ENCODE measurements around the gene GP1BB. TPM values are rescaled to one million over a fixed set of nuclear protein-coding genes. Genes with fewer than 3 reads are reported as not detected.
"Not testable (repeated sequence)": the region's sequence is repeated elsewhere in the genome, so short reads cannot be mapped to it uniquely, and the experiment has no call there.

Gene GP1BB
- total RNA-seq, 1 donor from 2014 or later: 2.0 TPM

DNA sequence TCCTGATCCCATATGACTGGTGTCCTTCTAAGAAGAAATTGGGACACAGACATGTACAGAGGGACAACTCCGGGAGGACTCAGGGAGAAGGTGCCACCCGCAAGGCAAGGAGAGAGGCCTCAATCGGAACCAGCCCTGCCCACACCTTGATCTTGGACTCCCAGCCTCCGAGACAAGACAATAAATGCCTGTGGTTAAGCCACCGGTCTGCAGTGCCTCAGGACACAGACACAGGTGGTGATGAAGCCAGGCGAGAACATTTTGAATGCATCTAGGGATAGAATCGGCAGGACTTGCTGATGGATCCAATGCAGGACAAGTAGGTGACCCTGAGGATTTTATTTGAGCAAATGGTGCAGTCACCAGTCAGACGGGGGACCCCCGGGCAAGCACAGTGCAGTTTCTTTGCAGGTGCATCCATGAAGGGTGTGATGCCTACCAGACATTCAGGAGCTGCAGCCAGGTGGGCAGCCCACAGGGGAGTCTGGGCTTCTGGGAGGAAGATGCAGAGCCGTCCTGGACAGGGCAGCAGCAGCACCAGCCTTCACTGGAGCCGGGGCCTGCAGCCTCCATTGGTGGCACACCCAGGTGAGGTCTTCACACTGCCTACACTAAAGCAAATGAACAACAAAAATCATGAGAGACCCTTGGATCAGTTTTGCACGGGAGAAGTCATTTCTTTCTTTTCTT lies 29.2 kb upstream of the GP1BB start:
- no peak for ATAC-seq

DNA sequence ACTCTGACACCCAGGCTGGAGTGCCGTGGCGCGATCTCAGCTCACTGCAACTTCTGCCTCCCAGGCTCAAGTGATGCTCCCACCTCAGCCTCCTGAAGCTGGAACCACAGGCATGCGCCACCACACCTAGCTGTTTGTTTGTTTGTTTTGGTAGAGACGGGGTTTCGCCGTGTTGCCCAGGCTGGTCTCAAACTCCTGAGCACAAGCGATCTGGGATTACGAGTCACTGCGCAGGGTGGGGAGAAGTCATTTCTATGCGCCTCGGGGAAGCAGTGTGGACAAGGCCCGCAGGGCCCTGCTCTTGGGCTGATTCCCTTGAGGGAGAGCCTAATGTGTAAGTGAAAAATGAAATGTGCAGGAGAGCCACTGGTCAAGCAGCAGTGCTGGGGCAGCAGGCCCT lies 28.6 kb upstream of the GP1BB start:
- ATAC-seq: no peak

DNA sequence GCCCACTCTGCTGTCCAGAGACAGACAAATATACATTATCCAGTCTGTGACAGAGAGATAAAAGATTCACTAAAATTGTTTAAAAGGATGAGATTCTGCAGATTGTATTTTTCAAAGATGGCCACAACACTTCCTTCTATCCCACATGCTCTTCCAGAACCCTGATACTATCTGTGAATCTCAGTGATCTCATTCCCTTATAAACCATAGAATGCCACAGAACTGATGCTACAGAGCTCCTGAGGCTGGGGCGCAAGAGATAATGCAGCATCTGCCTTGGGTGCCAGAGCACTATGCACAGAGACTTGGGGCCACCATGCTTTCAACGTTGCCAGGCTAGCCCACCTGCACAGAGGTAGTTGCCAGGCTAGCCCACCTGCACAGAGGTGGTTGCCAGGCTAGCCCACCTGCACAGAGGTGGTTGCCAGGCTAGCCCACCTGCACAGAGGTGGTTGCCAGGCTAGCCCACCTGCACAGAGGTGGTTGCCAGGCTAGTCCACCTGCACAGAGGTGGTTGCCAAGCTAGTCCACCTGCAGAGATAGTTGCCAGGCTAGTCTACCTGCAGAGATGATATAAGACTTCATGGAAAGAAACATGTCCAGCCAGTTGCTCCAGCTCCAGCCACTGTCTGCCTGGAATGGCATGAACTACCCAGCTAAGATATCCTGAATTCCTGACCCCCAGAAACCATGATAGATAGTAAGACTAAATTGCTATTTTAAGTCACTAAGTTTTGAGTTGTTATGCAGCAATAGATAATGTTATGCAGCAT lies 26.6 kb upstream of the GP1BB start:
- no peak for ATAC-seq

DNA sequence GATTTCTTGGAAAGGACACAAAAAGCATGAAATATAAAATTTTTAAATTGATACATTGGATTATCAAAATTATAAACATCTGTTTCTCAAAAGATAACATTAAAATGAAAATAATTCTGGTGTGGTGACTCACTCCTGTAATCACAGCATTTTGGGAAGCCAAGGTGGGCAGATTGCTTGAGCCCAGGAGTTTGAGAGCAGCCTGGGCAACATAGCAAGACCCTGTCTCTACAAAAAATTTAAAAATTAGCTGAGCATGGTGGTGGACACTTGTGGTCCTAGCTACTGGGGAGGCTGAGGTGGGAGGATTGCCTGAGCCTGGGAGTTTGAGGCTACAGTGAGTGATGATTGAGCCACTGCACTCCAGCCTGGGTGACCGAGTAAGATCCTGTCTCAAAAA lies 25.5 kb upstream of the GP1BB start:
- not testable (repeated sequence) for ATAC-seq

DNA sequence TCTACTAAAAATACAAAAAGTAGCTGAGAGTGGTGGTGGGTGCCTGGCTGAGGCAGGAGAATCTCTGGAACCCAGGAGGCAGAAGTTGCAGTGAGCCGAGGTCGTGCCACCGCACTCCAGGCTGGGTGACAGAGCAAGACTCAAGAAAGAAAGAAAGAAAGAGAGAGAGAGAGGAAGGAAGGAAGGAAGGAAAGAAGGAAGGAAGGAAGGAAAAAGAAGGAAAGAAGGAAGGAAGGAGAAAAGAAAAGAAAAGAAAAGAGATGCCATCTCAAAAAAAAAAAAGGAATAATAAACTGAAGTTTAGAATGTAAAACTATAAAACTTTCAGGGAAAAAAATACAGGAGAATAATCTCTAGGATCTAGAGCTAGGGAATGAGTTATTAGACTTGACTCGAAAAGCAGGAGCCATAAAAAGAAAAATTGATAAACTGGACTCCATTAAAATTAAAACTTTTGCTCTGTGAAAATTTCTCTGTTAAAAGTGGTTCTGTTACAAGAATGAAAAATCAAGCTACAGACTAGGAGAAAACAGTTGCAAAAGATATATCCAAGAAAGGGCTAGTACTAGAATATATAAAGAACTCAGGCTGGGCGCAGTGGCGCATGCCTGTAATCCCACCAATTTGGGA lies 22.4 kb upstream of the GP1BB start:
- ATAC-seq: no peak

DNA sequence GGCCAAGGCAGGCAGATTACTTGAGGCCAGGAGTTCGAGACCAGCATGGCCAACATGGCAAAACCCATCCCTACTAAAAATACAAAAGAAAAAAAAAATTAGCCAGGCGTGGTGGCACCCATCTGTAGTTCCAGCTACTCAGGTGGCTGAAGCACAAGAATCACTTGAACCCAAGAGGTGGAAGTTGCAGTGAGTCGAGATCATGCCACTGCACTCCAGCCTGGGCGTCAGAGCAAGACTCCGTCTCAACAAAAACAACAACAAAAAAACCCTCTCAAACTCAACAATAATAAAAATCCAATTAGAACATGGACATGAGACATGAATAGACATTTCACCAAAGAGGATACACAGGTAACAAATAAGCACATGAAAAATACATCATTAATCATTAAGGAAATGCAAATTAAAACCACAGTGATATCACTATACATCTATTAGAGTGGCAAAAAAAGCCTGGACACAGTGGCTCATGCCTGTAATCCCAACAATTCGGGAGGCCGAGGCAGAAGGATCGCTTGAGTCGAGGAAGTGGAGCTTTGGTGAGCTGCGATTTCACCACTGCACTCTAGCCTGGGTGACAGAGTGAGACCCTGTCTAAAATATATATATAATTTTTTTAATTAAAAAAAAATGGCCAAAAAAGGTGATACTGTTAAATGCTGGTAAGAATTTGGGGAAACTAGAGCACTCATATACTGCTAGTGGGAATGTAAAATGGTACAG lies 21.8 kb upstream of the GP1BB start:
- no peak for ATAC-seq

DNA sequence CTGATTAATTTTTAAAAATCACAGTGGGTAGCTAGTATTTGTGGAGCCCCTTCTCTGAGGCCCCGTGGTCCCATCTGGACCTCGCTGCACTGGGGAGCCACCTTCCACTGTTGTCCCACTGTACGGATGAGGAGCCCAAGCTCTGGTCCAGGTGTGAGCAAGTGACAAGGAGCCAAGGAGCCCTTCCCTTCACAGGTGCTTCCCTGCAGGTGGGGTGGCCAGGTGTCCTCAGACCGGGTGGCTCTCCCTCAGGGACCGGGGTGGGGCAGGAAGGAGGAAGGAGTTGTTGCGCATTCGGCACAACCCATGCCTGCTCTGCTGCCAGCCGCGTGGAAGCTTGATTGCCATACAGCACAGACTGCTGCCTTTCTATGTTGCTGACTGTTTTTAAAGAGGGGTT lies 19.5 kb upstream of the GP1BB start:
- peak; percentile 38 for ATAC-seq

DNA sequence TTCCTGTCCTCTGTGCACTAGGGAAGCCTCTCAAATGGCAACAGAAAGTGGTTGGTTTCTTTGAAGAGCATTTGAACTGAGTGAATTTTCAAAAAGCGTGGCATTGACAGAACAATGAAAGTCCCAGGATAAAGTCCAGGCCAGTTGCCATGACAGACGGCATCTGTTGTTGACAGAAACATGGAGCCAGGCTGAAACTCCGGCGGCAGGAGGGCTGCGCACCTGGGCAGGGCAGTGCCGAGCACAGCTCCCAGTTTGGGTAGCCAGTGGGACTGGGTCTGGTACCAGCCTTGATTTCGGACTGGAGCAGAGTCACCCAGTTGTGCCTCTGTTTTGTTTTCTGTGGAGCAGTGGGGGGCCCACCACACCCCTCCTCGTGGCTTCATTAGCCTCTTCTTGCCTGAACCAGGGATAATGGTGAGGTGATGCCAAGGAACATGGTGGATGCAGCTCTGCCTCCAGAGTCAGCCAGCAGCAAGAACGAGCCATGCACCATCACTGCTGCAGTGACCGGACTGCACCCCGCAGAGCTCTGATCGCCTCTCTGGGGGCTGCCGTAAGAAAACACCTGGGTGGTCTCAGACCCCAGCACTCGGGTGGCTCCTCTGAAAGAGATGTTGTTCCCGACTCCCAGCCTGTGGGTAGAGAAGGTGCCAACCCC lies 18.9 kb upstream of the GP1BB start:
- ATAC-seq: no peak

DNA sequence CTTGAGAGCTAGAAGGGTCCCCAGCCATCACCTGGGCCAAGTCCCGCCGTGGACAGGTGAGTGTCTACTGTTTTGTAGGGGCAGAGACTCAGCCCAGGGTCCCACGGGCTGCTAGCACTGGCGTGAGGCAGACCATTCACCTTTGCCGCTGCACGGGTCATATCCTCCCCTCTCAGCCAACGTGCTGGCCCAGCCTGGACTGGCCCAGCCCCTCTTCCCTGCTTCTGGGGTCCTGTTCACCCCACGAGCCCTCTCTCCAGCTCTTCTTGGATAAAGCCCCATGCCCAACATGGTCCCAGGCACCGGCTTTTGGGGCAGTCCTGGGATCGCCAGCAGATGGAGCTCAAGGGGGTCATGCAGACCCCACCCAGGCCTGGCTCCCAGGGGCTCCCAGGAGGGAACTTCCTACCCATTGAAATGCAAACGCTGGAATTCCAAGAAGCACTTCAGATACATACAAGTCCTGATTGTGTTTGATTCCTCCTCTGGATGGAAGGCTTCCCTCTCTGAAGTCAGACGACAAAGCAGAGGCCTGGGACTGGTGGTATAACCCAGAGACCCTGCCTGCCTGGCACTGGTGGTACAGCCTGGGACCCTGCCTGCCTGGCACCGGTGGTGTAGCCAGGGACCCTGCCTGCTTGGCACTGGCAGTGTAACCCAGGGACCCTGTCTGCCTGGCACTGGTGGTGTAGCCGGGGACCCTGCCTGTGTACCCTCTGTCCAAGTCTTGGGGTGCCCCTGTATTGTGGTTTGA lies 18.0 kb upstream of the GP1BB start:
- ATAC-seq: no peak

DNA sequence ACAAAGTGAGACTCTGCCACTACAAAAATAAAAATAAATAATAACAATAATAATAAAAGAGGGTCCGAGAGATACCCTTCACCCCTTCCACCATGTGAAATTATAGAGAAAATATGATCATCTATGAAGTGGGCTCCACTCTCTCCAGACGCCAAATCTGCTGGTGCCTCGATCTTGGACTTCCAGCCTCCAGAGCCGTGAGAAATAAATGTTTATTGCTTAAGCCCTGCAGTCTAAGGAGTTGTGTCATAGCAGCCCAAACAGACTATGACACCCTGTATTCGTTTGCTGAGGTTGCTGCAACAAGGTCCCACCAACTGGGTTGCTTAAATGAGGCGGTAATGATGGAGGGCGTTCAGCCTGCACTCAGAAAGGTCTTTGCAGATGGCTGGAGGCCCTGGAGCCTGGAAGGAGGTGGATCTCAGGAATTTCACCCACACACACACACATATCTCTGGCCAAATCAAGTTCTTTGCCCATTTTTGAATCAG lies 16.6 kb upstream of the GP1BB start:
- ATAC-seq: no peak

DNA sequence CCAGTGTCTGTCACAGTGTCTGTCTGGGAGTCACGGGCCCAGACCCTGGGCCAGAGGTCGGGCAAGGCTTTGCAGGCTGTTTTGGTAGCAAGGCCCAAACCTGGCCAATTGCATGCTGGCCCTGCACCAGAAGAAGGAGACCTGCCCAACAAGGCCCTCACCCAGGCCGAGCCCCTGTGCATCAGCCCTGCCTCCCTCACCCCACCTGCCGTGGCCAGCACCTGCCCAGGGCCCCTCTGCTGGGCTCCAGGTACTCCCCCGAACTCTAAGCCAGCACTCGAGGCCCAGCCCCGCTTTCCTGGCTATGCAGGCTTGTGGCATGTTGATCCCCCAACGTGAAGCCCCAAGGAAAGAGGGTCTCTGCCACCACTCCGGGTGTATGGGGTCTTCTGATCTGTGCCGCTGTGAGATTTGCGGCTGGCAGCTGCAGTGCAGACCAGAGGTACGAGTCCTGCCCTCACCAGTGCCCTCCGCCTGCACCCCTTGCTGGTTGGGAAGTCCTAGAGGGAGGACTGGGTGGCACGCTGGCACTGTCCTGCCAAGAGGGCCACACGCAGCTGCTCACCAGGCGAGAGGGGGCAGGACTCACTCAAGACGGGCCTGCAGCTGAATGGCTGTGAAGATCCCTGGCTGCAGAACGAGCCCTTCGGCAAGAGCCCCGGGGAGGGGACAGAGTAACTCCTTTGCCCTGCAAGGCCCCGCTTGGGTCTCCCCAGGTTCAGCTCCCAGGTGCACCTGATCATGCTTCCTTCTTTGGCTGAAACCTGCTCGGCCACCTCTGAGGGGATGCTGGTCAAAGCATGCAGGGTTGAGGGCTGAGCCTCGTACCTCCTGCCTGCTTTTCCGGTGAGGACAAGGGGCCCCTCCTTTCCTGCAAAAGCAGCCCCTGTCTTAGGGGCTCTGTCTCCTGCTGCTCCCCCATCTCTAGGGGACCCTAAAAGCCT lies 15.7 kb upstream of the GP1BB start:
- ATAC-seq: no peak

DNA sequence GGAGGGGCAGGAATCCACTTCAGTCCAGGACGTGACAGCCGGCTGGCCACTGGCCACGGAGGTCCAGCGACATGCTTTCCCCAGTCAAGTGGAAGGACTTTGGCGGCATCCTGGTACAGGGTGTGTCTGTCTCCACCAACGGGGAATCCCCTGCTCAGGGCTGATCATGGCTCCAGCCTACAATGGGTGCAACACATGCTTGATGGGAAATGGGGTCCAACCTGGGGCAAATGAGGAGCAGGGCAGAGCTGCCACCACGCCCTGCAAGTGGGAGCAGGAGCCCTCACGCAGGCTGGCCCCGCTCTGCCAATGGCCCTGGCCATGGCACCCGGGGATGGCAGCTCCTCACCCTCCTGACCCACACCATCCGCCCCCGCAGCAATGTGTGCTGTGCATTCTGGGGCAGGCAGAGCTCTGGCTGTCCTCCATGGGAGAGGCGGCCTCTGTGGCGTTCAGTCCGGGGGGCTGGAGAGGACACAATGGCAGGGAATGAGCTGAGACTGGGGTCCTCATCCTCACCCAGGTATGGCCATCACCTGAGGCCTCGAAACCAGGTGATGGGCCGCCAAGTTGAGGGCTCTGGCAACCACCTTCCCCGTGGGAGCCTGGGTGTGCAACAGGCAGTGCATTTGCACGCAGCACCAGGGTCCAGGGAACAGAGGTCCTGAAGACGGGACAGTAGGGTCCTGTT lies 14.9 kb upstream of the GP1BB start:
- peak; percentile 34 for ATAC-seq

DNA sequence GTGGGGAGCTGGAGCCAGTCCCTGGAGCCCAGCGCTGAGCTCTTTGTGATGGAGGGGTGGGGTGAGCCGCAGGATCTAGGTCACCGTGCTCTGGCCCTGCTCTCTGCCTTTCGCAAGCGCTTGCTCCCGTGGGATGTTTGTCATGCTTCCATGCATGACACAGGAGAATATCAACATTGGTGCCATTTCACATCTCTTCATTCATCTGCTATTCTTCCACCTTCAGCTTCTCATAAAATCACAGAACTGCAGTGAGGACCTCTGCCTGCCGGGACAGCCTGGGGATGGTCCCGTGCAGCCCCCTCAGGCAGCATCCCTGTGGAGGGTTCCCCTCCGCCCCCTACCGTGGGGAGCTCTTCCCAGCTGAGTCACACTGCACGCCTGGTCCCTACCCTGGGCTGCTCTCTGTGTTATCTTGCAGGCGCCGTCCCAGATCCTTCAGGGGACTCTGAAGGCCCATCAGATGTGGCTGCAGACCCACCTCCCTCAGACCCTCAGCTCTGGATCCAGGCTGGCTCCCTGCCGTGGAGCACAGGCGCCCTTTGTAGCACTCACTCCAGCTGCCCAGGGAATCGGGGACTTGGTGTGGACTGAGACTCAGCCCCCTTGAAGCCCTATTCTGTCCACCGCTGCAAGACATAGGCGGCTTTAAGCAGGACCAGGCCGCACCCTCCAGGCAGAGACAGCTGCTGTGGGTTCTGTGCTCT lies 14.1 kb upstream of the GP1BB start:
- no peak for ATAC-seq

DNA sequence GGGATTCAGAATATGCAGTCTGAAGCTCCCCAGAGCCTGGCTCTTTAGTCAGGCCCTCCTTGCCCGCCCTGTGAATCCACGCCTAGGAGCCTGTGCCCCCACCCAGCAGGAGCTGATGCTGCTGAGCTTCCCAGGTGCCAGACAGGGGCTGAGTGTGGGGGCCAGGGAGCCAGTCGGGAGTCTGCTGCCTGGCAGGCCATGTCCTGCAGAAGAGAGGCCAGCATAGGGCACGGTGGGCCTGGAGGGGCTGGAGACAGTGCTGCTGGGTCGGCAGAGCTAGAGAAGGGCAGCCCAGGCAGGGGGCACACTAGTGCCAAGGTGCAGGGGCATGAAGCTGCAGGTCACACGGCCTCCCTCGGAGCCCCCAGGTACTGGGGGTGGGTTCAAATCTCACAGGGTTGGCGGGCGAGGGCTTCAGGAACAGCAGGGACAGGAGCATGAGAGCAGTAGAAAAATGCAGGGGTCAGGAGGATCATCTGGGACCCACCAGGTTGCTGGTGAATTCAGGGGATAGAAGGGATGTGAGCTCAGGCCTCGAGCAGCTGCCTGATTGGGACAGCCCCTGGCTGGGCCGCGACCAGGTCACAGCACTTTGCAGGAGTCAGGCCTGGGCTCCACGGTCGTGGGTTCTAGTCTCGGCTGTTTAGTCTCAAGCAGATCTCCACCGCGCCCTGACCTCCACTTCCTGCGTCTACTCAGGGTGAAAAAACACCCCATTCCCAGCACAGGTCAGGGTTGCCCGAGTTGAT lies 13.1 kb upstream of the GP1BB start:
- ATAC-seq: no peak

DNA sequence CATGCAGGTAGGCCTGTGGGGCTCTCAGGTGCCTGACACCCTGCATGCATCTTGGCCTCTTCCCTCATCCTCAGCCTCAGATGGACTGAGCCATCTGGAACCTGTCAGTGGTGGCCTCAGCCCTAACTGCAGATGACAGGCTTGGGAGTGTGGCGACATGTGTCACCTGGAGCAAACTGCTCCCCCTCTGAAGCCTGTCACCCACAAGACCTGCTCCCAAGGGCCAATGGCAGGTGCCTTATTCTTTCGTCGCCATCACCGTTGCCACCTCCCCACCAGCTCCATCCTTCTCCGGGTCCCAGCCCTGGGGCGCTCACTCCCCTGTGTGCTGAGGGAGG lies 12.6 kb upstream of the GP1BB start:
- ATAC-seq: no peak

DNA sequence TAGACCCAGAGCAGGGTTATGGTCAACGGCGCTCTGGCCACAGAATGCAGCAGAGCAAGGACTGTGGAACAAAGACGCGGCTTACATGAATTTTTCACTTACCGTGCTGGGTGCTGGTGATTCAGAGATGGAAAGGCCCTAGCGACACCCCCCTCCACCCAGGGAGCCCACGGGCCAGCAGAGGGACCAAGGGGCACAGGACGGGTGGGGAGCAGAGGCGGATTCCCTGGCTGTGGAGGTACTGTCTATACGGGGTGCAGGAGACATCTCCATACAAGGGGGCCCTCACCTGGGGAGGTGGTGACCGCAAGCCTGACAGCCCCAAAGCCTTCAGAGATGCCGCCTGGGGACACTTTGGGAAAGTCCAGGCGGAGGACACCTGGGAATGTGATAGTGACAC lies 10.1 kb upstream of the GP1BB start:
- no peak for ATAC-seq

DNA sequence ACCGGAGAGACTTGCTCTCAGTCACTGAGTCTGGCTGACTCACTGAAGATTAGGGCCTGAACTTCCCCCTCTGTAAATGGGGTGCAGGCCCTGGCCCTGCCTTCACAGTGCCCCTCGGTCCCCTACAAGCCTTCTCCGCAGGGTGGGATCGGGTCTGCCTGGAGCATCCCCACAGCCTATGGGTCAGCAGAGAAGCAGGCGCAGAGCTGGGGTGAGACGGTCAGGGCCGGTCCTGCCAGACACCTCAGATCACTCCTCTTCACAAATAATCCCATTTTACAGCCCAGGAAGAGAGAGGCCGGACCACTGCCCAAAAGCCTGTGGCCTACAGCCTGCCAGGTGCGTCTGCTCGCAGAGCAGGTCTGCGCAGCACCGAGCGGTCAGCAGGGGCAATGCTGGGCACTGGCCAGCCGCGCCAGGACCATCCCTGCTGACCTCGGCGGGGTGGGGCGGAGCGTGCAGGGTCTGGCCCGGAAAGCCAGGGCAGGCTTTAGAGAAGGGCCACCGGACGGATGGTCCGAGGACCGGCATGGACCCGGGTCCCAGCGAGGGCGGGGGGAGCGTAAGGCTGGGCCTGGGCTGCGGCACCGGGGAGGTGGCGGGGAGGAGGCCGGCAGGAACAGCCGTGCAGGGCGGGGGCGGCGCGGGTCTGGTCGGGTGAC lies 9.6 kb upstream of the GP1BB start:
- ATAC-seq: peak; percentile 3

Measured in esophagus mucosa (tissue), 1 donor.